SW480 (cell line): ENCODE results near the gene LARGE1.

Source experiments
- DNase-seq: peaks from one replicate; pipeline ENCODE4 v3.0.0-alpha.2; 2016; ENCODE audit warnings: low spot score

The LARGE1 gene

GRCh38 chr22:33913188-33913587, 7.1 kb downstream of the LARGE1 start:
- DNase-seq = no peak

- no peak for DNase-seq
Observed at GRCh38 chr22:33909911-33910310, 10.4 kb downstream of the LARGE1 start.

GRCh38 chr22:33909075-33909458, 11.2 kb downstream of the LARGE1 start:
- DNase-seq = no peak

GRCh38 chr22:33908171-33909074, 11.9 kb downstream of the LARGE1 start:
- DNase-seq = no peak

GRCh38 chr22:33906954-33907353, 13.3 kb downstream of the LARGE1 start:
- DNase-seq = no peak

GRCh38 chr22:33906475-33906874, 13.8 kb downstream of the LARGE1 start:
- no peak for DNase-seq

GRCh38 chr22:33903012-33903411, 17.3 kb downstream of the LARGE1 start:
- DNase-seq = no peak

GRCh38 chr22:33902073-33902472, 18.2 kb downstream of the LARGE1 start:
- DNase-seq = no peak

- no peak for DNase-seq
Observed at GRCh38 chr22:33898121-33898520, 22.2 kb downstream of the LARGE1 start.

GRCh38 chr22:33897448-33897835, 22.8 kb downstream of the LARGE1 start:
- no peak for DNase-seq

- DNase-seq = no peak
Observed at GRCh38 chr22:33896575-33897447, 23.5 kb downstream of the LARGE1 start.

- no peak for DNase-seq
Observed at GRCh38 chr22:33896154-33896553, 24.1 kb downstream of the LARGE1 start.

GRCh38 chr22:33895444-33895843, 24.8 kb downstream of the LARGE1 start:
- DNase-seq = no peak

- DNase-seq = no peak
Observed at GRCh38 chr22:33894515-33894914, 25.8 kb downstream of the LARGE1 start.

GRCh38 chr22:33894036-33894435, 26.2 kb downstream of the LARGE1 start:
- DNase-seq = no peak

GRCh38 chr22:33893512-33893911, 26.8 kb downstream of the LARGE1 start:
- DNase-seq = no peak

GRCh38 chr22:33891992-33892391, 28.3 kb downstream of the LARGE1 start:
- no peak for DNase-seq

GRCh38 chr22:33891455-33891854, 28.8 kb downstream of the LARGE1 start:
- no peak for DNase-seq

- DNase-seq = no peak
Observed at GRCh38 chr22:33889748-33890147, 30.5 kb downstream of the LARGE1 start.

- DNase-seq = no peak
Observed at GRCh38 chr22:33888821-33889220, 31.5 kb downstream of the LARGE1 start.

GRCh38 chr22:33887173-33887572, 33.1 kb downstream of the LARGE1 start:
- DNase-seq = no peak

- no peak for DNase-seq
Observed at GRCh38 chr22:33886696-33887095, 33.6 kb downstream of the LARGE1 start.

GRCh38 chr22:33884829-33885228, 35.4 kb downstream of the LARGE1 start:
- DNase-seq = no peak
